T-cell (primary cell): Measurements from ENCODE around the gene LCOR. TPM values are rescaled to one million over a fixed set of nuclear protein-coding genes. Genes with fewer than 3 reads are reported as not detected.

Experiments
- ATAC-seq, 4 experiments: fragments of 200-7000 bp in 3 of 4; fragments of 150-1000 bp in 1 of 4; cut with Tn5 transposase; replicated peaks in 1 of 4; 1 replicate in 3 of 4; 2 replicates in 1 of 4; pipeline ENCODE4 v1.10.0; 2021; ENCODE audit warnings: moderate library complexity in 3 of 4, mild to moderate bottlenecking in 2 of 4, moderate number of reproducible peaks in 1 of 4
- CTCF ChIA-PET, 2 donors: fragments of 300-600 bp; sonication (Branson Sonifier 250); formaldehyde crosslinking; loops; one replicate each; lab custom pipeline; 2022; ENCODE audit warnings: antibody characterized with exemption in 2 of 2; lab: Charles Lee
- POLR2A ChIA-PET, 2 donors: fragments of 300-600 bp; sonication (Branson Sonifier 250); formaldehyde crosslinking; loops; one replicate each; lab custom pipeline; 2022; ENCODE audit warnings: antibody characterized with exemption in 2 of 2; lab: Charles Lee
- DNase-seq, 35 experiments: peaks; one replicate each; pipeline versions ENCODE4 v3.0.0 to v3.0.0-alpha.2; 2013 to 2023
- H3K27ac ChIP-seq: one replicate; pipeline ENCODE4 v1.5.1; 2013; ENCODE audit warnings: low read length
- H3K27me3 ChIP-seq, 2 experiments: replicated peaks in 1 of 2; 1 replicate in 1 of 2; 2 replicates in 1 of 2; pipeline versions ENCODE4 v1.6.1 to v1.7.0; 2013; ENCODE audit warnings: low read length in 1 of 2, mixed read lengths in 1 of 2; ENCODE audit not compliant: control insufficient read depth in 2 of 2, insufficient read depth in 2 of 2; ENCODE audit errors: extremely low read depth in 1 of 2
- H3K36me3 ChIP-seq, 2 donors: 1 replicate in 1 of 2; 2 replicates in 1 of 2; pipeline versions ENCODE4 v1.6.1 to v1.7.0; 2013; ENCODE audit warnings: low read length in 1 of 2; ENCODE audit not compliant: control insufficient read depth in 2 of 2, insufficient read depth in 1 of 2; ENCODE audit errors: extremely low read depth in 1 of 2
- H3K4me1 ChIP-seq, 2 experiments: 1 replicate in 1 of 2; 2 replicates in 1 of 2; pipeline versions ENCODE4 v1.6.1 to v1.7.0; 2013; ENCODE audit warnings: low read length in 2 of 2, mixed read lengths in 1 of 2; ENCODE audit not compliant: insufficient read depth in 2 of 2, control insufficient read depth in 1 of 2; ENCODE audit errors: extremely low read depth in 1 of 2
- H3K4me3 ChIP-seq, 2 donors: 1 replicate in 1 of 2; 2 replicates in 1 of 2; pipeline versions ENCODE4 v1.5.1 to v1.7.0; 2013; ENCODE audit warnings: mild to moderate bottlenecking in 2 of 2, low read length in 1 of 2, moderate library complexity in 1 of 2; ENCODE audit not compliant: control insufficient read depth in 1 of 2; ENCODE audit errors: extremely low read depth in 1 of 2
- H3K9me3 ChIP-seq: 2 replicates; pipeline ENCODE4 v1.7.0; 2013
- H3K27ac Mint-ChIP-seq, 2 donors: one replicate each; pipeline ENCODE4 v1.8.0; 2020 to 2021; ENCODE audit warnings: mild to moderate bottlenecking in 2 of 2, mixed read lengths in 2 of 2
- H3K27me3 Mint-ChIP-seq, 2 donors: one replicate each; pipeline ENCODE4 v1.8.0; 2021 to 2022; ENCODE audit warnings: mixed read lengths in 2 of 2
- H3K36me3 Mint-ChIP-seq: one replicate; pipeline ENCODE4 v1.8.0; 2021; ENCODE audit warnings: mixed read lengths
- H3K4me1 Mint-ChIP-seq, 3 donors: one replicate each; pipeline ENCODE4 v1.8.0; 2020 to 2022; ENCODE audit warnings: mixed read lengths in 3 of 3, mild to moderate bottlenecking in 1 of 3
- H3K4me3 Mint-ChIP-seq, 3 donors: one replicate each; pipeline ENCODE4 v1.8.0; 2020 to 2022; ENCODE audit warnings: mild to moderate bottlenecking in 3 of 3, mixed read lengths in 3 of 3, moderate library complexity in 3 of 3
- H3K9me3 Mint-ChIP-seq, 3 donors: one replicate each; pipeline ENCODE4 v1.8.0; 2020 to 2022; ENCODE audit warnings: mixed read lengths in 3 of 3
- WGBS: methylation state at CpG from one replicate; pipeline ENCODE4 v1.1.5; 2013; ENCODE audit warnings: missing lambda C conversion rate; ENCODE audit not compliant: insufficient coverage; 5-methylcytosine and 5-hydroxymethylcytosine counted together
- total RNA-seq, 35 experiments: library from RNA in 6 of 35; stranded (reverse) in 6 of 35; fragments of 120-200 nt in 1 of 35; gene quantifications; one replicate each; pipeline versions ENCODE4 v1.2.1 to v1.2.4 and lab custom pipeline; 2013 to 2026

Gene LCOR
- total RNA-seq, 5 donors from 2014 or later (not counting 1 experiment from before 2014, with no cell fraction given): 32.0 to 67.3 (median 38.0) TPM

- H3K9me3 ChIP-seq: no peaks in the 10 kb centered on the region
- H3K4me3 ChIP-seq: no peak overlapping the region
- H3K27me3 ChIP-seq: no peaks in the 10 kb centered on the region
- peaks cover 0 to 3% of the 10 kb centered on the region in 2 donors for H3K36me3 ChIP-seq
- H3K27ac Mint-ChIP-seq: no peak overlapping the region
- H3K4me1 Mint-ChIP-seq: peaks cover 78 to 89% (median 82%) of the 10 kb centered on the region in 3 donors
- no peaks in the 10 kb centered on the region for H3K9me3 Mint-ChIP-seq
- ChIA-PET CTCF (no interaction called here), POLR2A (no interaction called here)
- no peak overlapping the region for H3K27ac ChIP-seq
- WGBS: 100% methylated on average over 1 of the region's 5 CpGs
- peaks cover 0 to 8% of the 10 kb centered on the region in 2 experiments for H3K4me1 ChIP-seq
- H3K4me3 Mint-ChIP-seq: no peak overlapping the region
- H3K36me3 Mint-ChIP-seq: peaks cover 47% of the 10 kb centered on the region
- ATAC-seq (no peak), DNase-seq (no peak)
- no peaks in the 10 kb centered on the region for H3K27me3 Mint-ChIP-seq
Measured at GRCh38 chr10:96860631-96861277, 28.7 kb downstream of the LCOR start.

DNA sequence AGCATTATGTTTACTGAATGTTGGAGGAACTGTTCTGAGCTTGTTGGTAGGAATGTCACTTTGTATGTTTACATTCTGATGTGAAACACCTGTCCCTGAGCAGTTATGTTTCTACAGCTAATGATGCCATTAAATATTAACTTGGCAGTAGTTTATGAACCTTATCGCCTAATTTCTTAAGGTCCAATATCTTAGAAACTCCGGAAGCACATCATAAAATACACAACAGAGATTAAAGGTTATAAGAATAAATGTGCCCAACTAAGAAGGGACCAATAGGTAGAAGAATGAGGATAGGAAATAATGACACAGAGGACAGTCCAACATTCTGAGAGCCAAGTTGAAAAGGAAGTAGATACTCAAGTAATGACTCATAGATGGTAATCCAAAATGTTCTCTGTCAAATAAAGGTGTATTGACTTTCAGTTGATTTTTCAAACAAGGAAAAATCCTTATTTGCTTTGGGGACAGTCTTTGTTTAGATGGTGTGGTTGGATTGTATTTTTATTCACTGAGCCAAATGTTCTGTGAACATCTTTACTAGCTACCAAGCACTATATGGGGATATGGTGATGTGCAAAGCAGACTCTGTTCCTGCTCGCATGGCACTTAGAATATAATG is 31.9 kb downstream of the LCOR start:
- Histone ChIP-seq H3K4me3 (no peak overlapping the region), H3K9me3 (no peaks in the 10 kb centered on the region), H3K4me1 (peaks cover 0 to 5% of the 10 kb centered on the region in 2 experiments), H3K36me3 (peaks cover 3% of the 10 kb centered on the region in 2 donors), H3K27ac (no peak overlapping the region), H3K27me3 (no peaks in the 10 kb centered on the region)
- no peaks in the 10 kb centered on the region for H3K9me3 Mint-ChIP-seq
- no peak overlapping the region for H3K27ac Mint-ChIP-seq
- POLR2A ChIA-PET: interaction anchor here in 1 of 2 donors (0.5 kb wide), 1 partner anchor 9 kb away, joined by 10 read pairs; no protein-coding TSS in a partner anchor
- H3K36me3 Mint-ChIP-seq: peaks cover 41% of the 10 kb centered on the region
- no peak for ATAC-seq
- WGBS: no CpG with 5 or more reads among the region's 3 CpGs
- H3K4me1 Mint-ChIP-seq: peaks cover 60 to 69% (median 65%) of the 10 kb centered on the region in 3 donors
- no peaks in the 10 kb centered on the region for H3K27me3 Mint-ChIP-seq
- no peak overlapping the region for H3K4me3 Mint-ChIP-seq
- CTCF ChIA-PET: interaction anchor here in 1 of 2 donors (1.0 kb wide), 1 partner anchor 120 kb away, joined by 3 read pairs; no protein-coding TSS in a partner anchor
- DNase-seq: no peak

- H3K36me3 ChIP-seq: no peaks in the 10 kb centered on the region
- ChIA-PET CTCF (no interaction called here), POLR2A (interaction anchor here in 1 of 2 donors (0.6 to 0.8 kb wide), 2 partner anchors 9 to 110 kb away, joined by 5 to 10 read pairs; no protein-coding TSS in a partner anchor)
- Mint-ChIP-seq H3K4me1 (peaks cover 64 to 71% (median 64%) of the 10 kb centered on the region in 3 donors), H3K9me3 (no peaks in the 10 kb centered on the region), H3K4me3 (no peak overlapping the region), H3K27ac (no peak overlapping the region), H3K27me3 (no peaks in the 10 kb centered on the region), H3K36me3 (peaks cover 5% of the 10 kb centered on the region)
- H3K4me3 ChIP-seq: no peak overlapping the region
- no peak for DNase-seq
- H3K9me3 ChIP-seq: no peaks in the 10 kb centered on the region
- H3K4me1 ChIP-seq: peaks cover 0 to 6% of the 10 kb centered on the region in 2 experiments
- ATAC-seq: no peak
- H3K27ac ChIP-seq: no peak overlapping the region
- H3K27me3 ChIP-seq: no peaks in the 10 kb centered on the region
Measured at GRCh38 chr10:96873086-96873485, 41.0 kb downstream of the LCOR start.

DNA sequence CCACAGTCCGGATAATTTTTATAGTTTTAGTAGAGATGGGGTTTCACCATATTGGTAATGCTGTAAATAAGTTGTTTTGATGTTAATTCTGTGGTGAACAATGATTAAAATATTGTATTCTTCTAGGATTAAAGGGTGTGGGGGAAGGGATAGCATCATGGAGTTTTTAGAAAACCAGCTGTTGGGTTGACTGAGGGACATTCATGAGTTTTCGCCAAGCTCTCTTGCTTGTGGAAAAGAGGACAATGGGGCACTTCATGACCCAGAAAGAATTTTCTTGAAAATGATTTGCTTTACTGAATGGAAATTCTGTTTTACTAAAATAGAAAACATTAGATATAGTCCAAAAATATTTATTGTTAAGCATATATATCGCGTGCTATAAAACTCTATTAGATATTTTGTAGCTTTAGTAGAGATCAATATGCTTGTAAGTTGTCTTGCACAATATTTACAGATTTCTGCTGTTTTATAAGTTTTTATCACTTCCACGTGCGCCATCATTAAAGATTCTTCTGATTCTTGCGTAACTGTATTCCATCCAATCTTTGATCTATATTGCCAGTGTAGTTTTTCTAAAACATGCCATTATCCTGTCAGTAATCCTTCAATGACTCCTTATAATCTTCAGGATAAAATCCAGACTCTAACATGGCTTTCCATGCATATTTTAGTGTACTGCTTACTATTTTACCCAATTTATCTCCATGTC is 41.8 kb downstream of the LCOR start:
- H3K4me1 ChIP-seq: peaks cover 0 to 9% of the 10 kb centered on the region in 2 experiments
- Mint-ChIP-seq H3K4me3 (no peak overlapping the region), H3K9me3 (no peaks in the 10 kb centered on the region), H3K27me3 (no peaks in the 10 kb centered on the region), H3K27ac (no peak overlapping the region), H3K4me1 (peaks cover 70 to 74% (median 71%) of the 10 kb centered on the region in 3 donors), H3K36me3 (peaks cover 9% of the 10 kb centered on the region)
- no peaks in the 10 kb centered on the region for H3K27me3 ChIP-seq
- H3K9me3 ChIP-seq: no peaks in the 10 kb centered on the region
- no peak overlapping the region for H3K27ac ChIP-seq
- no peaks in the 10 kb centered on the region for H3K36me3 ChIP-seq
- no peak overlapping the region for H3K4me3 ChIP-seq
- ChIA-PET CTCF (interaction anchor here in 1 of 2 donors (0.7 kb wide), 1 partner anchor 16 kb away, joined by 3 read pairs; no protein-coding TSS in a partner anchor), POLR2A (interaction anchor here in 1 of 2 donors (0.6 to 0.7 kb wide), 2 partner anchors 20 to 111 kb away, joined by 5 read pairs; no protein-coding TSS in a partner anchor)
- DNase-seq: no peak
- 100% methylated on average over 4 of the region's 7 CpGs for WGBS
- ATAC-seq: no peak

- peaks cover 74 to 76% (median 75%) of the 10 kb centered on the region in 3 donors for H3K4me1 Mint-ChIP-seq
- DNase-seq (no peak), ATAC-seq (no peak)
- H3K4me1 ChIP-seq: peaks cover 0 to 6% of the 10 kb centered on the region in 2 experiments
- H3K4me3 ChIP-seq: no peak overlapping the region
- H3K36me3 Mint-ChIP-seq: peaks cover 12% of the 10 kb centered on the region
- H3K9me3 Mint-ChIP-seq: no peaks in the 10 kb centered on the region
- no peak overlapping the region for H3K27ac Mint-ChIP-seq
- no peak overlapping the region for H3K4me3 Mint-ChIP-seq
- 92% methylated on average over 2 of the region's 3 CpGs for WGBS
- H3K27ac ChIP-seq: no peak overlapping the region
- ChIA-PET CTCF (no interaction called here), POLR2A (no interaction called here)
- no peaks in the 10 kb centered on the region for H3K27me3 ChIP-seq
- H3K27me3 Mint-ChIP-seq: no peaks in the 10 kb centered on the region
- H3K36me3 ChIP-seq: no peaks in the 10 kb centered on the region
- H3K9me3 ChIP-seq: no peaks in the 10 kb centered on the region
Measured at GRCh38 chr10:96878057-96878456, 46.0 kb downstream of the LCOR start.

DNA sequence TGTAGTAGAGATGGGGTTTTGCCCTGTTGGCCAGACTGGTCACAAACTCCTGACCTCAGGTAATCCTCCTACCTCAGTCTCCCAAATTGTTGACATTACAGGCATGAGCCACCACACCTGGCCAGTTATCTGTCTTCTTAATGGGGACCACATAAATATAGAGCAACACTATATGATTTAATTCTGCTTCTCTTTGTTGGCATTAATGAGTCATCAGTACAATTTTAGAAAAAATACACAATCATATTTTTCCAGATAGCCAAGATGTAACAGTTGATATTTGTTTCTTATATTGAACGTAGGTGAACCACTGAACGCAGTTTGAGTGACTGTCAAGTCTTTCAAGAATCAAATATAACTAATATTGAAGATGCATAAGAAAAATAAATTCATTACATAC is 48.5 kb downstream of the LCOR start:
- no peak overlapping the region for H3K27ac ChIP-seq
- ATAC-seq (no peak), DNase-seq (no peak)
- H3K9me3 ChIP-seq: no peaks in the 10 kb centered on the region
- ChIA-PET POLR2A (no interaction called here), CTCF (no interaction called here)
- Mint-ChIP-seq H3K27me3 (no peaks in the 10 kb centered on the region), H3K9me3 (no peaks in the 10 kb centered on the region), H3K4me1 (peaks cover 67 to 72% (median 68%) of the 10 kb centered on the region in 3 donors), H3K27ac (no peak overlapping the region), H3K4me3 (no peak overlapping the region), H3K36me3 (peaks cover 12% of the 10 kb centered on the region)
- H3K36me3 ChIP-seq: peaks cover 0 to 4% of the 10 kb centered on the region in 2 donors
- WGBS: no CpG with 5 or more reads among the region's 2 CpGs
- H3K4me3 ChIP-seq: no peak overlapping the region
- H3K4me1 ChIP-seq: peaks cover 0 to 3% of the 10 kb centered on the region in 2 experiments
- H3K27me3 ChIP-seq: no peaks in the 10 kb centered on the region
